ENCODE data around the gene LIN7A.

DNA sequence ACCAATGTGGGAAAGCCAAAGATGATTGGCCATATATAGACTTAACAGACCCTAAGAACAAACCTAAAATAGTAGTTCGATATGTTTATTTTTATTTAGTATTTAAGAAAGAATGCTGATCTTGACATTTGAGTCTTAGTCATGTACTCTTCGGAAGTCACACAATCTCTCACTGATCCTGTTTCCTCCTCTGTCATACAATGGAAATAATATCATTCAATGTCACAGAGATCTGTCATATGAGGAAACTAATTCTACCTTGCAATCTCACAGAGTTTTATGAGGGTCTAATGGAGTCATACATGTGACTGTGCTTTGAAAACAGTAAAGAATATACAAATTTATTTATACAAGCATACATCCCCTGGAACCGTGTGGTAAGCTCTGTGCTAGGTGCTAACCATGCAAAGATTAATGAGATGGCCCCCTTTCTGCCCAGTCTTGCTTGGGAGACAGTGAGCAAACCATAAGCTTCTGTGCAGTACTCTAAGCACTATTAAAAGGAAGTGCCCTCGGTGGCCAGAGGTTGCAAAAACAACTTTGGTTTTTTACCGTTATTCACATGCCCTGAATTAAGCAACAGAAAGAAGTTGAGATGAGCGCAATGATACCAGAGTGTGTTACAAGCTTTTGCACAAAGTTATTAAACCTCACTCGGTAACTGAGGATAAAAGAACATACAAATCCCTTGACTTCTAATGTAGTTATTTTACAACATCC is 1.7 kb upstream of the LIN7A start:
- TF ChIP-seq CTCF (IDR thresholded peaks at IDR 0.05), result no peak
- no peak for TF ChIP-seq POLR2AphosphoS5 (IDR thresholded peaks at IDR 0.05)
- TF ChIP-seq POLR2A (IDR thresholded peaks at IDR 0.05), result no peak
- no peak for TF ChIP-seq EP300 (IDR thresholded peaks at IDR 0.05)

Measured in upper lobe of left lung (tissue), 4 donors.